HG02970 (cell line): ENCODE results near the gene BLVRB.
"Not testable (repeated sequence)": the region's sequence is repeated elsewhere in the genome, so short reads cannot be mapped to it uniquely, and the experiment has no call there.

Source experiments
- ATAC-seq: cut with Tn5 transposase; IDR thresholded peaks from one replicate; pipeline ENCODE4 v1.9.1; 2021; ENCODE audit warnings: mild to moderate bottlenecking, moderate library complexity, moderate number of reproducible peaks; ENCODE audit not compliant: unreplicated experiment, low FRiP score

The BLVRB gene

DNA sequence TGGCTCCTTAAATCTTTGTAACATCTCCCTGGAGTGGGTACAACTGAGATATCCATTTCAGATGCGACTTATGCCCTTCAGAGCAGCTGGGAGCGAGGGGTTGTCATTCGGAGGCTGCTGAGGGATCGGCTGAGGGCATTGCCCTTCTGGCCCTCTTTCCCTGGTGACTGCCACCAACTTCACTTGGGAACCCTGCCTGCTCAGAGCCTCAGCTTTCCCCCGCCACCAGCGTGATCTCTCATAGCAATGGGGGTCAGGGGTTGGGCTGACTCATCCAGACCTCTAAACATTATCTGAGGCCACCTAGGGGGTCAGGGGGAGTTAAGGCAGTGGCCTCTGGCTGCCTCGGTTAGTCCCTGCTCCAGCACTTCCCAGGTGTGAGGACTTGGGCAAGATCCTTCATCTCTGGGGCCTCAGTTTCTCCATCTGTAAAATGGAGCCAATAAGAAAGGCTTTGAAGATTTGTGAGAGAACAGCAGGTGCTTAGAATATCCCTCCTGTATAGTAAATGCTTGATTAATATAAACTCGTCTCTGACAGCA is 53.5 kb downstream of the BLVRB start:
- no peak for ATAC-seq

DNA sequence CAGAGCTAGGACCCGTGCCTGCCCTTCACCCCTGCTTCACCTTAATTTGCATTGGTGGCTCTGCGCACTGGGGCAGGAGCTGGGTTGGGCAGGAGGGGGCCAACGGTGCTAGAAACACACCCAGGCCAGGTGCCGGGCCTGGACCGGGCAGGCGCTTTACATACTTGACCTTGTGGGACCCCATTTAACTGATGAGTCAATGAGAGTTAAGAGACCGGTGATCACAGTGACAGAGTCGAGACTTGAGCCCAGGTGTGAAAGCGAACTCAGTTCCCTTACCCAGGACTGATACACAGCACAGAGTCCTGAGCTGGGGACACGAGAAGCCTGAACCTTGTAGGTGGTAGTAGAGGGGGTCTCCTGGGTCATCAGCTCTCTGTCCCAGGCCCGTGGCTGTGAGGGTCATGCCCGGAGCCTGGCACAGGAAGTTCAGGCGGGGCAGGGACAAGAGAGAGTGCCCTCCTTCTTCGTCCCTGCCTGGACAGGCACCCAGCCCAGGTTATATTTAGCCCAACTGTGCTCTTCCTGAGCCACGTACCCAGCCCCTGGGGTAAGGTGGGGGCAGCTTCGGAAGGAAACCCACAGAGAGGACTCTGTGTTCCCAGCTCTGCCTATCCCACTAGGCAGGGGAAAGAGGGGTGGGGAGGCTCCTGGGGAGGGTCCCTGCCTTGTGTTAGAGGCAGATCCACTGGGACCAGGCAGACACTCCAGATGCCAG is 54.3 kb downstream of the BLVRB start:
- ATAC-seq = no peak

DNA sequence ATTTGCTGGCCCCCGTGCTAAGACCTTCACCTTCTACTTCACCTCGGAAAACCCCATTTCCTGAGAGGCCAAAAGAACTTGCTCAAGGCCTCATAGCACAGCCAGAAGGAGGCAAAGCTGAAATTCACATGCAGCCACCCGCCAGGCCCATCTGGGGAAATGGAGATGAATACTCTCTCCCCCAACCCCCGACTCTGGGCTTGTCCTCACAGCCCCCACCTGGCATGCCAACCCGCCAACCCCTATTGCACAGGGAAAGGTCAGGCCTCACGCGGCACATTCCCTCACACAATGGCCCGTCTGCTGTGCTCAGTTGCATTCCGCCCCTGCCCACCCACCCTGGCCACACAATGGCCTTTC is 55.5 kb downstream of the BLVRB start:
- ATAC-seq = no peak

DNA sequence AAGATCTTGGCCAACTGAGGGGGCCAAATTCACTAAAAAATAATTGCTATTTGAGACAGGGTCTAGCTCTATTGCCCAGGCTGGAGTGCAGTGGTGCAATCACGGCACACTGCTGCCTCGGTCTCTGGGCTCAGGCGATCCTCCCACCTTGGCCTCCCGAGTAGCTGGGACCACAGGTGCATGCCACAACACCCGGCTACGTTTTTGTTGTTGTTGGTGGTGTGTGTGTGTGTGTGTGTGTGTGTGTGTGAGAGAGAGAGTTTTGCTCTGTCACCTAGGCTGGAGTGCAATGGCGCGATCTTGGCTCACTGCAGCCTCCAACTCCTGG is 57.0 kb downstream of the BLVRB start:
- not testable (repeated sequence) for ATAC-seq

DNA sequence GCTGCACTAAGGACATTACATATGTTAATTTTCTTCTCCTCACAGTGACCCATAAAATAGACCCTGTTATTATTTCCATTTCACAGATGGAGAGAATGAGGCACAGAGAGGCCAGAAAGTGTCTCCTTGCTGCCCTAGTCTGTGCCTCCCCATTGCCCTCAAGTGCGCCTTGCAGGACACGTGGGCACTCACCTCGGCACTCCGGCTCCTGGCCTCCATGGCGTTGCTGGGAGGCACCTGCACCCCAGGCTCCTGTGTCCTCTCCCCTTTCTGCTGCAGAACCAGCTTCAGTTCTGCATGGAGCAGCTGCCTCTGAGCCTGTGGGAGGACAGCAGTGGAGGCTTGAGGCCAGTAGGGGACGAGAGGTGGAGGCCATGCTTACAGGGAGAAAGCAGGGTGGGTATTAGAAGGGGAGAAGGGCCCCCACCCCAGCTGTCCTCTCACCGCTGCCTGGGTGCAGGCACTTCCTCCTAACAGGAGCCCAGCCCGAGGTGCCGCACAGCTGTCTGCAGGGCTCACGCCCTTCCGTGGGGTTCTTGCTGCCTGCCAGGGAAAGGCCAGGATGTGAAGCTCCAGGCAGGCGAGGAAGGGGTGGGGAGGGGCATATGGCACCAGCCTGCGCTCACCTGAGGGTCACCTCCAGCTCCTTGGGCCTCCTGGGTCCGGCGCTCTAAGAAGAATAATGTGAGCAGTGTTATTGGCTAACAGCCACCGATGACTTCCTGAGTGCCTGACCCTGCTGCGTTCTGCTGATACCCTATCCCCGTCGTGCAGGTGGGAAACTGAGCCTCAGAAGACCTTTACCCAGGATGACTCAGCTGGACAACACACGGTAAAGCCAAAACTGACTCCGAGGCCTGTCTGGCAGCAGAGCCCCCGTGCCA is 57.6 kb downstream of the BLVRB start:
- no peak for ATAC-seq

DNA sequence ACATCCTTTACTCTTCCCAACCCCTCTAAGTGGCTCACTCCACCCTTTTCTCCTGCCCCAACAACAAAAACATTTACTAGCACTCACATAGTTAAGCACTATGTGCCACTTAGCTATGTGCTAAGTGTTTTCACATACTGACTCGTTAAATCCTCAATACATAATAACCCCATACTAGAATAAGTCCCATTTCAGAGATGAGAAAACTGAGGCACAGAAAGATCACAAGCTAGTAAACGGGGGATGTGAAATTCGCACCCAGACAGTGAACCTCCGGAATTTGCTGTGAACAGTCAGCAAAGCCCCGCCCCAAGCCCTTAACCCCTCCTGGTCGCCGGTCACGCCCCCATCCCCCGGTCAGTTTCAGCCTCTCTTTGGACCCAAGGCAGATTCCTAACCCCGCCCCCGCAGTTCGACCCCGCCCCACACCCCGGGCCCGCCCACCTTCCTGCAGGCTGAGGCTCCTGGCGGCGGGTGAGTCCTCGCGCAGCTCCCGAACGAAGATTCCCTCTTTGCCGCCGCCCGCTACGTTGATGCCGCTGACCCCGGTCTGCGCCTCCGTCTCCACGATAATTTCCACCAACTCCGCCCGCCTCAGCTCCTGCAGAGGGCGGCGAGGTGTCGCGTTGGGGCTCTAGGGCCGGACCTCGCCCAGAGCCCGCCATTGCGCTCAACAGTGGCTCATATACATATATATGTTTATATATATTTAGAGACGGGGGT is 62.1 kb downstream of the BLVRB start:
- ATAC-seq = peak; percentile 52

DNA sequence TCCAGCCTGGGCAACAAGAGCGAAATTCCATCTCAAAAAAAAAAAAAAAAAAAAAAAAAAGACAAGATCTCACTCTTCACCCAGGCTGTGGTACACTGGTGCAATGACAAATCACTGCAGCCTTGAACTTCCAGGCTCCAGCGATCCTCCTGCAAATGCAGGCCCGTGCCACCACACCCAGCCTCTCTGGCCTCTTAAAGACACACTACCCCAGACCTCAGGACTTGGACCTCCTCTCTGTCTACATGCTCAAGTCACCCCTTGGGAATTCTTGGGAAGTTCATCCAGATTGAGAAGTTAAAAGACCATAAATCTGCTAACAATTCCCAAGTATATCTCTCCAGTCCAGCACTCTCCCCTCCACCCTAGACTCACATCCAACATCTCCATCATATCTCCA is 65.0 kb downstream of the BLVRB start:
- no peak for ATAC-seq

DNA sequence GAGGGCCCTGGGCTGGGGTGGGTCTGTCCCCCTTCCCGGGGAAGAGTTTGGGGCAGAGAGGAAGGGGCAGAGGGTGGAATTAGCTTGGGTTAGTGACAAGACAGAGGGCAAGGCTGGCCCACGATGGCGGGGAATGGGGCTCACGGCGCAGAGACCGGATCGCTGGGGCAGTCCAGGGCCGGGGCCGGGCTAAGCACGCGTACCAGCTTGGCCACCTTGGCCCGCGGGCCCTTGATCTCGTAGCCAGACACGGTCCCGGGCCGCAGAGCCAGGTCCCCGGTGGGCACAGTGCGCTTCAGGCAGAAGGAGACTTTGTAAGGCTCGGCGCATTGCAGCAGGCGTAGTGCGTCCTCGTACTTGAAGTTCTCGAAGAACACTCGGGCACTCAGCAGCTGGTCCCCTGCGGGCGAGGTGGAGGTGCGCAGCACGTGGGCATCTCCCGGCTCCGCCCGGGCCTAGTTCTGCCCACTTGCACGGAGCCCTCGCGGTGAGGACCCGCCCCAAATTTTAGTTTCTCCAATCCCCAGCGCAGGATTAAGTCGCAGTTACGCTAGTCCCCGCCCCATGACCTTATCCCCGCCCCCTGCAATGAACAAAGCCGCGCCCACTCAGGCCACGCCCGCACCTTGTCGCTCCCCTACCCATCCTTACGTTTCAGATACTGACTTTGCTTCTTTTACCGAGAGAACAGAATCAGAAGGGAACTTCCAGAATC is 67.0 kb downstream of the BLVRB start:
- ATAC-seq = no peak
